Amniotic epithelial cell (primary cell): Measurements from ENCODE around the gene TPGS1.

Source experiments
- DNase-seq: peaks from one replicate; pipeline ENCODE4 v3.0.0-alpha.2; 2010; ENCODE audit warnings: low read depth

Gene TPGS1

DNA sequence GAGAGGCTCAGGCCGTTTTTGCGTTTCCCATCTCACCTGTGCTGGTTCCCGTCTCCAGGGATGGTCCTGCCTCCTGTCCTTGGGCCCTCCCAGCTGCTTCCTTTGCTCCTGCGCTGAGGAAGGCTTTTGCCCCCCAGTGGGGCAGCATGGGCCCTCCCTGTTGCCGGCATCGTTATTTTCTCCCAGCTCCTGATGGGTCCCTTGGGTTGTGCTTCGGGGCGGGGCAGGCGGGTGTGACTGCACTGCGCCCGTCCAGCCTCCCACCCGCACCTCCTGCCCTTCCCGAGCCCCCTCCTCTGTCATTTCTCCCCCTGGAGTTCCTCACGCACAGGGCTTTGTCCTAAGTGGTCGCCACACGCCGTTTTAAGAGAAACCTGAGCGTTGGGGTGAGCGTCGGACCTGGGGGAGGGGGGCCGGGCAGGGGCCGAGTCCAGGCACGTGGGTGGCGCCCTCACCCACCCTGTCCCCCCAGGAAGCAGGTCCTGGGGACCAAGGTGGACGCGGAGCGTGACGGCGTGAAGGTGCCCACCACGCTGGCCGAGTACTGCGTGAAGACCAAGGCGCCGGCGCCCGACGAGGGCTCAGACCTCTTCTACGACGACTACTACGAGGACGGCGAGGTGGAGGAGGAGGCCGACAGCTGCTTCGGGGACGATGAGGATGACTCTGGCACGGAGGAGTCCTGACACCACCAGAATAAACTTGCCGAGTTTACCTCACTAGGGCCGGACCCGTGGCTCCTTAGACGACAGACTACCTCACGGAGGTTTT is 33.8 kb downstream of the TPGS1 start:
- no peak for DNase-seq

GRCh38 chr19:541699-542098 is 34.4 kb downstream of the TPGS1 start:
- DNase-seq = no peak

DNA sequence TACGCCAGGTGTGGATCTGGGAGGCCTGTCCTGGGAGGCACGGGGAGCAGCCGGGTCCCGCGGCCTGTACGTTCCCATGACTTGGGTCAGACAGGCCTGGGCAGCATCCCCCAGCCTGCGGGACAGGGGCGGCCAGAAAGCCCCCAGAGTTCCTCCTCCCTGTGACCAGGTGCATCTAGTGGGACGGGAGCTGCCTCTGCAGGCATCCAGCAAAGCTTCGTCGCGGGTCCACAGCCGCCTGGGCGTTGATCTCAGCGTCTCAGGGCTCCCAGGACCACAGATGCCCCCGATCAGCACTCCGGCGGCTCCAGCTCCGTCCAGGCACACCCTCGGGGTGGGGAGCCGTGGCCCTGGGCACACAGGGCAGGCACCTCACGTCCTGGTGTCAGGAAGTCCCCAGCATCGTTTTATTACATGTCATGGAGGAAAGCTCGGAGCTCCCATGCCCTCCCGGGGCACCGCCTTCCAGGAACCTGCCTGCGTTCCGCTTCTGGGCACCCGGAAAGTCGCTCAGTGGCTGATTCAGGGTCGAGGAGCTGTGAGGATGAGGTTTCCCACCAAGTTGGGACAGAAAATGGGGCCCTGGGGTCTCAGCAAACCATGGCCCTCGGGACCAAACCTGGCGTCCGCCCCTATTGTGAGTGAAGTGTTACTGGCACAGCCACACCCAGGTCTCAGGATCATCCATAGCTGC is 35.0 kb downstream of the TPGS1 start:
- DNase-seq = no peak

DNA sequence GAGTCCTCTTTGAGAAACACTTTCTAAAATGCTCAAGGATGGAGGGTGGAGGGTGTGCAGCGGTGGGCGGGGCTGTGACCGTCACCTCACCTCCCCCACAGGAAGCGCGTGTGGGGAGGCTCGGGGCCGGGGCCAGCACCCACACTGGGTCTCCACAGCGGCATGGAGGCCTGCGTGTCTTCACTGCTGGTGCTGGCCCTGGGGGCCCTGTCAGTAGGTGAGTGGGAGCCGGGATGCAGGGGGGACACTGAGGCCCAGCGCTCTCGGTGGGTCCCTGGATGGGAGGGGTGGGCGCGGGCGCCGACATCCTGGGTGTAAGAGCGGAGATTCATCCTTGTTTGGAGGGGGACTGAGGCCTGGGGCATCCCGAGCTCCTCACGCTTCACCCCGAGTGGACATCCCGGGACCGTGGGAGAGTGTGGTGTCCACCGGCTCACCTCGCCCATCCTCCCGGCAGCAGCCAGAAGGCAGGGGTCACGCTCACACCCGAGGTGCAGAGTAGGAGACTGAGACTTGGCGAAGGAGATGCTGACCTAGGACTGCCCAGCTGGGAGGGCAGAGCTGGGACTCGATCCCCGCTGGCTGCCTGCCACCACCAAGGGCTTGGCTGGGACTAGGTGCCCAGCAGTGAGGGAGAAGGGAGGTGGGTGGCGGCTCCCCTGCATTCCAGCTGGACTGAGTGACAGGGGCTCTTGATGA is 36.8 kb downstream of the TPGS1 start, which contains the start of gene GZMM:
TSS of gene GZMM (plus strand) at position 144 of the 699 bp plus-strand sequence. CDS start at position 163, 19 bp downstream.
- DNase-seq = no peak

GRCh38 chr19:547117-547516 is 39.8 kb downstream of the TPGS1 start:
- no peak for DNase-seq

GRCh38 chr19:547836-548720 is 40.8 kb downstream of the TPGS1 start:
- no peak for DNase-seq

DNA sequence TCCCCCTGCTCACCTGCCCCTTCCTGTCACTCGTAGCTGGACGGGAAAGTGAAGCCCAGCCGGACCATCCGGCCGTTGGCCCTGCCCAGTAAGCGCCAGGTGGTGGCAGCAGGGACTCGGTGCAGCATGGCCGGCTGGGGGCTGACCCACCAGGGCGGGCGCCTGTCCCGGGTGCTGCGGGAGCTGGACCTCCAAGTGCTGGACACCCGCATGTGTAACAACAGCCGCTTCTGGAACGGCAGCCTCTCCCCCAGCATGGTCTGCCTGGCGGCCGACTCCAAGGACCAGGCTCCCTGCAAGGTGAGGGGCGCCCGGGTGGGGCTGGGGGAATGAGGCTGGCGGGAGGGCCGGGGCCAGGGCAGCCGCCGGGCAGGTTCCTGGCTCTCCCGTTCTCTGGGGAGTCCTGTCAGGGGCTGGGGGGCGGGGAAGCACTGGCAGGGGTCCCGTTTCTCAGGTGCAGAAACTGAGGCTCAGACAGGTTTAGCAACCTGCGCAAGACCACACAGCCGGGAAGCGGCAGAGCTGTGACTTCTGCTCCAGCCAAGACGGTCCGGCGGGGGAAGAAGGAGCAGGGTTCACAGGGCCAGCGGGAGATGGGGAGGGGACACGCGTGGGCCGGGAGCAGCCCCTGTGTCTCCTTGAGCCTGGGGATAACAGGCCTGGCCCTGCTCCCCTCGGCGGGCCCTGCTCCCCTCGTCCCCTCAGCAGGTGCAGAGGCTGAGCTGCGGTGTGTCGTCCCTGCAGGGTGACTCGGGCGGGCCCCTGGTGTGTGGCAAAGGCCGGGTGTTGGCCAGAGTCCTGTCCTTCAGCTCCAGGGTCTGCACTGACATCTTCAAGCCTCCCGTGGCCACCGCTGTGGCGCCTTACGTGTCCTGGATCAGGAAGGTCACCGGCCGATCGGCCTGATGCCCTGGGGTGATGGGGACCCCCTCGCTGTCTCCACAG is 41.9 kb downstream of the TPGS1 start:
- no peak for DNase-seq

GRCh38 chr19:554817-555216 is 47.5 kb downstream of the TPGS1 start:
- no peak for DNase-seq

- DNase-seq = no peak
Measured at GRCh38 chr19:555474-555808, 48.1 kb downstream of the TPGS1 start.

DNA sequence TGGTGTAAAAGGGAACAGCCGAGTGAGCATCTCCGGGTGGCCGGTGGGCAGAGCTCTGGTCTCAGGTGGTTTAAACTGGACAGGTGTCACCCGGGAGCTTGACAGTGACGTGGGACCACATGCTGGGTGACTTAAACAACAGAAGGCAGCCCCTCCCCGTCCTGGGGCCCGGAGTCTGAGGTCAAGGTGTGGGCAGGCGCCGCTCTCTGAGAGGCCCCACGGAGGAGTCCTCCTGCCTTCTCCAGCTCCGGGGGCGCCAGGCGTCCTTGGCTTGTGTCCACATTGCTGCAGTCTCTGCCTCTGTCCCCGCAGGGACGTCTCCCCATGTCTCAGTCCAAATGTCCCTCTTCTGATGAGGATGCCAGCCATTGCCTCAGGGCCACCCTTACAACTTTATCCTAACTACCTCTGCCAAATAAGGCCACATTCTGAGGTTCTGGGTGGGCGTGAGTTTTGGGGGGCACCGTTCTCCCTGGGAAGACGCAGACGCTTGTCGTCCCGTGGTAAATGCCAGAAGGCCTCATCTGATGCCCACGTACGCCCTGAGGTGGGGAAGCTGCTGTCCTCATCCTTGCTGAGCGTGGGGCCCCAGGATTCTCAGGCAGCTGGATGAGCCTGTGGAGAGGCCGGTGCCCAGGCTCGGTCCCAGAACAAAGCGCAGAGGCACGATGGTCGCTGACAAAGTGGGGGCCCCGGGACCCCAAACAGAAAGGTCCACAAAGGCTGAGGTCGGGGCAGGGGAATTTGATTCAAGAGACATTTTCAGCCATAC is 49.5 kb downstream of the TPGS1 start:
- DNase-seq = no peak

GRCh38 chr19:558770-559439 is 51.6 kb downstream of the TPGS1 start:
- peak; percentile 76 for DNase-seq

GRCh38 chr19:560121-560520 is 52.8 kb downstream of the TPGS1 start:
- no peak for DNase-seq

DNA sequence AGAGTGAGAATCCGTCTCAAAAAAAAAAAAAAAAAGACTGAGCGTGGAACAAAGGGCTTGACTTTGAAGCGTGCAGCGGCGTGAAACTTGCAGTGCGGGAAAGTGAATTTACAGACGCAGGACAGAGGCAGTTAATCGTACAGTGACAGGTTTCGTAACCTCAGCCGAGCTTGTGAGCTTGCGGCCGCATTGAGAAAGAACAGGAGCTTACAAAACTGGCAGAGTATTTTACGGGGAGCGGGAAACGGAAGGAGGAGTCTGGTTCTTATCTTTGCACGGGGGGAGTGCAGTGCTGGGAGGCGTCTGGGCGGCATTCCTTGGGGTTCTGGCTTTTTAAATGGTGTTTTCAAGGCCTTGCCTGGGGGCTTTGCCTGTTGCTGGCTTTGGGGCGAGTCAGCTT is 59.1 kb downstream of the TPGS1 start:
- DNase-seq = peak; percentile 100

DNA sequence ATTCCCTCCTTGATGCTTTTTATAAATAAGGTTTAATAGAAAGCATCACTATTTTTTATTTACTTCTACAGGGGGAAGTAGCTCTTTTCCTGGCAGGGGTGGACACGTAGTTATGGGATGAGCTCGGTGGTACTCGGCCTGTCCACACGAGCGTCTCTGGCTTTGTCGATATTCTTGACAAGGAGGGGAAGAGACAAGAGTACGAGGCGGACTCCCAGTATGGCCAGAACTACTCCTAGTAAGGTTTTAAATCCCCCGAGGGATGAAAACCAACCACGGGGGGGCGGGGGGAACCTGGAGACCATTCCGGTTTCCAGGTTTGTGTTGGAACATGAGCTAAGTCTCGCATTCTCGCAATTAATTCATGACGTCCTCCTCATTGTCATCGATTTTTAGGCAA is 59.5 kb downstream of the TPGS1 start:
- DNase-seq = no peak

GRCh38 chr19:567296-567900 is 60.1 kb downstream of the TPGS1 start:
- no peak for DNase-seq
